Measurements from ENCODE around the gene TENM4. TPM values are rescaled to one million over a fixed set of nuclear protein-coding genes. Genes with fewer than 3 reads are reported as not detected.

TENM4 gene
- total and polyA plus RNA-seq, 10 of the 15 experiments (the other 5 are each of a cell fraction or from before 2014, with no cell fraction given): 0.03 to 0.12 (median 0.06) TPM; not detected in 7

- Histone ChIP-seq H4K20me1 (ENCODE audit: control insufficient read depth, insufficient read depth) (no peaks in the 10 kb centered on the region), H3K27me3 (replicated peaks in 1 of 2; ENCODE audit: control insufficient read depth in 2 of 2, insufficient read depth in 2 of 2, low read length in 1 of 2) (no peaks in the 10 kb centered on the region), H3K4me1 (ENCODE audit: control insufficient read depth, insufficient read depth, low read length) (no peaks in the 10 kb centered on the region), H3K79me2 (ENCODE audit: control insufficient read depth, insufficient read depth, low read length) (no peaks in the 10 kb centered on the region), H3K36me3 (ENCODE audit: control insufficient read depth in 2 of 2, insufficient read depth in 2 of 2, low read length in 1 of 2) (no peaks in the 10 kb centered on the region), H3K4me2 (ENCODE audit: control insufficient read depth, insufficient read depth) (no peak overlapping the region), H3K27ac (ENCODE audit: control insufficient read depth, insufficient read depth) (no peak overlapping the region), H3K9ac (ENCODE audit: control insufficient read depth, insufficient read depth, low read length) (no peak overlapping the region), H3K4me3 (no peak overlapping the region), H2AFZ (ENCODE audit: control insufficient read depth, low read depth, low read length) (no peak overlapping the region), H3K9me3 (replicated peaks; ENCODE audit: control insufficient read depth, insufficient read depth, low read length) (no peaks in the 10 kb centered on the region)
- in situ Hi-C loops (cut with MboI): no loop called here
- BruUV-seq (replicated peaks): no TSS peak
- no peak for DNase-seq (ENCODE audit: low read depth, low spot score)
- ChIA-PET SMC1A (ENCODE audit: uncharacterized antibody, unreplicated experiment) (interaction anchor here (1.2 to 2.7 kb wide), 2 partner anchors 8 to 34 kb away, joined by 4 to 7 read pairs; no protein-coding TSS in a partner anchor), RAD21 (ENCODE audit: unreplicated experiment) (no interaction called here), CTCF (interaction anchor here (1.1 to 3.5 kb wide), 4 partner anchors 18 to 127 kb away, joined by 3 to 16 read pairs (median 9); no protein-coding TSS in a partner anchor), POLR2A (no interaction called here)
- no peak for TF ChIP-seq ZNF622 (IDR thresholded peaks at IDR 0.05)
- TF ChIP-seq ATF7 (IDR thresholded peaks at IDR 0.05; ENCODE audit: low read depth): no peak
- TF ChIP-seq EED (IDR thresholded peaks at IDR 0.05; ENCODE audit: low read depth): no peak
- TF ChIP-seq TCF12 (IDR thresholded peaks at IDR 0.05; ENCODE audit: low read depth, low read length): no peak
- no peak for TF ChIP-seq JUND (IDR thresholded peaks at IDR 0.05; ENCODE audit: low read depth, low read length)
- TF ChIP-seq, protein P1, sequence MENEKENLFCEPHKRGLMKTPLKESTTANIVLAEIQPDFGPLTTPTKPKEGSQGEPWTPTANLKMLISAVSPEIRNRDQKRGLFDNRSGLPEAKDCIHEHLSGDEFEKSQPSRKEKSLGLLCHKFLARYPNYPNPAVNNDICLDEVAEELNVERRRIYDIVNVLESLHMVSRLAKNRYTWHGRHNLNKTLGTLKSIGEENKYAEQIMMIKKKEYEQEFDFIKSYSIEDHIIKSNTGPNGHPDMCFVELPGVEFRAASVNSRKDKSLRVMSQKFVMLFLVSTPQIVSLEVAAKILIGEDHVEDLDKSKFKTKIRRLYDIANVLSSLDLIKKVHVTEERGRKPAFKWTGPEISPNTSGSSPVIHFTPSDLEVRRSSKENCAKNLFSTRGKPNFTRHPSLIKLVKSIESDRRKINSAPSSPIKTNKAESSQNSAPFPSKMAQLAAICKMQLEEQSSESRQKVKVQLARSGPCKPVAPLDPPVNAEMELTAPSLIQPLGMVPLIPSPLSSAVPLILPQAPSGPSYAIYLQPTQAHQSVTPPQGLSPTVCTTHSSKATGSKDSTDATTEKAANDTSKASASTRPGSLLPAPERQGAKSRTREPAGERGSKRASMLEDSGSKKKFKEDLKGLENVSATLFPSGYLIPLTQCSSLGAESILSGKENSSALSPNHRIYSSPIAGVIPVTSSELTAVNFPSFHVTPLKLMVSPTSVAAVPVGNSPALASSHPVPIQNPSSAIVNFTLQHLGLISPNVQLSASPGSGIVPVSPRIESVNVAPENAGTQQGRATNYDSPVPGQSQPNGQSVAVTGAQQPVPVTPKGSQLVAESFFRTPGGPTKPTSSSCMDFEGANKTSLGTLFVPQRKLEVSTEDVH (IDR thresholded peaks at IDR 0.05; ENCODE audit: low read depth, partially characterized antibody): no peak
- no peak for TF ChIP-seq HDGF (IDR thresholded peaks at IDR 0.05)
- no peak for TF ChIP-seq ZNF274 (IDR thresholded peaks at IDR 0.05; ENCODE audit: insufficient read depth, insufficient read length)
- TF ChIP-seq WRNIP1 (IDR thresholded peaks at IDR 0.05; ENCODE audit: borderline replicate concordance, low read depth, low read length): no peak
- no peak for TF ChIP-seq NRF1 (conservative IDR thresholded peaks at IDR 0.05; ENCODE audit: low read depth, low read length)
- TF ChIP-seq MTA3 (IDR thresholded peaks at IDR 0.05; ENCODE audit: borderline replicate concordance, low read length): no peak
- TF ChIP-seq ZNF217 (IDR thresholded peaks at IDR 0.05): no peak
- no peak for TF ChIP-seq NR2C2 (IDR thresholded peaks at IDR 0.05; ENCODE audit: borderline replicate concordance, control insufficient read depth, insufficient read length, low read depth)
- TF ChIP-seq CTCF (IDR thresholded peaks at IDR 0.05 in 2 of 3, conservative IDR thresholded peaks at IDR 0.05 in 1 of 3; ENCODE audit: control insufficient read depth in 2 of 3, extremely low read depth in 1 of 3, insufficient read depth in 1 of 3, low read depth in 3 of 3, low read length in 3 of 3): no peak
- no peak for TF ChIP-seq POLR2AphosphoS2 (IDR thresholded peaks at IDR 0.05; ENCODE audit: low read depth, low read length)
- intact Hi-C loops (cut with micrococcal nuclease; ENCODE audit: unreplicated experiment): no loop called here
- 29% methylated on average over 2 of the region's 2 CpGs for WGBS (ENCODE audit: insufficient coverage, insufficient replicate concordance, low lambda C conversion rate, missing lambda C conversion rate)
- FAIRE-seq: no peak
- ATAC-seq: no peak
Measured at GRCh38 chr11:79366218-79366617, 74.6 kb downstream of the TENM4 start.
